HEK293 (cell line): ENCODE results near the gene PRADC1.

ENCODE experiments used
- CTCF ChIA-PET: fragments of 350-600 bp; formaldehyde crosslinking; extraction: SDS; loops from one replicate; lab custom pipeline; 2021; ENCODE audit warnings: antibody characterized with exemption; lab: Yijun Ruan, JAX
- POLR2A ChIA-PET: fragments of 300-600 bp; formaldehyde crosslinking; extraction: SDS; loops from one replicate; lab custom pipeline; 2020; ENCODE audit warnings: antibody characterized with exemption, inconsistent platforms; lab: Yijun Ruan, JAX
- H3K27ac ChIP-seq: fragments of 200-500 bp; sonication (Bioruptor generic); 2 replicates; pipeline ENCODE4 v1.5.1; 2014; ENCODE audit warnings: low read depth, low read length, control low read depth, inconsistent platforms; ENCODE audit errors: extremely low read depth
- H3K36me3 ChIP-seq, 2 experiments: fragments of 200-500 bp in 1 of 2; sonication (Bioruptor generic) in 1 of 2; 1 replicate in 1 of 2; 2 replicates in 1 of 2; pipeline ENCODE4 v1.5.1; 2014 to 2017; ENCODE audit warnings: inconsistent platforms in 2 of 2, low read length in 2 of 2; ENCODE audit not compliant: control insufficient read depth in 2 of 2, insufficient read depth in 1 of 2
- H3K4me1 ChIP-seq: fragments of 200-500 bp; sonication (Bioruptor generic); 2 replicates; pipeline ENCODE4 v1.5.1; 2014; ENCODE audit warnings: mild to moderate bottlenecking, low read length, inconsistent platforms; ENCODE audit not compliant: control insufficient read depth, insufficient read depth
- H3K4me3 ChIP-seq: 2 replicates; pipeline ENCODE4 v1.5.1; 2011; ENCODE audit warnings: low read depth, mild to moderate bottlenecking, control low read depth, low read length, moderate library complexity
- H3K9me3 ChIP-seq: fragments of 200-500 bp; sonication (Bioruptor generic); 2 replicates; pipeline ENCODE4 v1.5.1; 2014; ENCODE audit warnings: low read depth, low read length, inconsistent platforms; ENCODE audit not compliant: control insufficient read depth, insufficient read depth
- FEZF1 ChIP-seq: fragments of 450-650 bp; formaldehyde crosslinking; IDR thresholded peaks from 2 replicates; pipeline ENCODE4 v1.5.1; 2016; ENCODE audit warnings: missing biosample characterization, missing genetic modification characterization
- HOXA7 ChIP-seq: sonication (generic); formaldehyde crosslinking; IDR thresholded peaks from 2 replicates; pipeline ENCODE4 v1.8.1; 2022; ENCODE audit warnings: missing genetic modification reagents, borderline replicate concordance
- KLF10 ChIP-seq: fragments of 450-650 bp; IDR thresholded peaks from 2 replicates; pipeline ENCODE4 v1.5.1; 2018; ENCODE audit warnings: missing biosample characterization, mild to moderate bottlenecking, missing genetic modification characterization
- KLF9 ChIP-seq: fragments of 450-650 bp; formaldehyde crosslinking; IDR thresholded peaks from 2 replicates; pipeline ENCODE4 v1.5.1; 2016; ENCODE audit warnings: missing biosample characterization, missing genetic modification characterization, low read depth
- MYNN ChIP-seq: fragments of 450-650 bp; formaldehyde crosslinking; IDR thresholded peaks from 2 replicates; pipeline ENCODE4 v1.5.1; 2016; ENCODE audit warnings: missing biosample characterization, missing genetic modification characterization, borderline replicate concordance
- OVOL3 ChIP-seq: fragments of 450-650 bp; formaldehyde crosslinking; IDR thresholded peaks from 2 replicates; pipeline ENCODE4 v1.5.1; 2016; ENCODE audit warnings: missing biosample characterization, missing genetic modification characterization
- SETDB1 ChIP-seq: IDR thresholded peaks from one replicate; pipeline ENCODE4 v1.6.1; 2017; ENCODE audit warnings: mild to moderate bottlenecking, low read length, moderate library complexity, mixed read lengths; ENCODE audit not compliant: insufficient read length
- WT1 ChIP-seq: fragments of 450-650 bp; formaldehyde crosslinking; IDR thresholded peaks from 2 replicates; pipeline ENCODE4 v1.5.1; 2016; ENCODE audit warnings: missing biosample characterization, missing genetic modification characterization
- ZBTB21 ChIP-seq: fragments of 450-650 bp; formaldehyde crosslinking; IDR thresholded peaks from 2 replicates; pipeline ENCODE4 v1.5.1; 2017; ENCODE audit warnings: missing biosample characterization, missing genetic modification characterization
- ZFP3 ChIP-seq: fragments of 450-650 bp; formaldehyde crosslinking; IDR thresholded peaks from 2 replicates; pipeline ENCODE4 v1.5.1; 2016; ENCODE audit warnings: low read depth, missing biosample characterization, missing genetic modification characterization
- ZNF114 ChIP-seq: fragments of 450-650 bp; formaldehyde crosslinking; IDR thresholded peaks from 2 replicates; pipeline ENCODE4 v1.5.0; 2017; ENCODE audit warnings: missing biosample characterization, missing genetic modification characterization
- ZNF121 ChIP-seq: fragments of 450-650 bp; formaldehyde crosslinking; IDR thresholded peaks from 2 replicates; pipeline ENCODE4 v1.5.1; 2016; ENCODE audit warnings: missing biosample characterization, missing genetic modification characterization
- ZNF132 ChIP-seq: fragments of 450-650 bp; formaldehyde crosslinking; IDR thresholded peaks from 2 replicates; pipeline ENCODE4 v1.5.1; 2017; ENCODE audit warnings: missing biosample characterization, missing genetic modification characterization, borderline replicate concordance
- ZNF155 ChIP-seq: fragments of 450-650 bp; formaldehyde crosslinking; IDR thresholded peaks from 2 replicates; pipeline ENCODE4 v1.5.1; 2016; ENCODE audit warnings: missing biosample characterization, missing genetic modification characterization
- ZNF175 ChIP-seq: fragments of 450-650 bp; formaldehyde crosslinking; IDR thresholded peaks from 2 replicates; pipeline ENCODE4 v1.5.1; 2016; ENCODE audit warnings: missing biosample characterization, missing genetic modification characterization
- ZNF366 ChIP-seq: fragments of 450-650 bp; formaldehyde crosslinking; conservative IDR thresholded peaks from 2 replicates; pipeline ENCODE4 v1.5.1; 2016; ENCODE audit warnings: missing biosample characterization, missing genetic modification characterization
- ZNF391 ChIP-seq: fragments of 450-650 bp; formaldehyde crosslinking; IDR thresholded peaks from 2 replicates; pipeline ENCODE4 v1.5.1; 2016; ENCODE audit warnings: low read depth, missing biosample characterization, missing genetic modification characterization, borderline replicate concordance
- ZNF600 ChIP-seq: fragments of 450-650 bp; formaldehyde crosslinking; IDR thresholded peaks from 2 replicates; pipeline ENCODE4 v1.5.1; 2016; ENCODE audit warnings: missing biosample characterization, missing genetic modification characterization
- ZNF677 ChIP-seq: fragments of 450-650 bp; IDR thresholded peaks from 2 replicates; pipeline ENCODE4 v1.5.0; 2018; ENCODE audit warnings: missing biosample characterization, mild to moderate bottlenecking, missing genetic modification characterization, moderate library complexity
- TF ChIP-seq, protein P1 (sequence below): fragments of 450-650 bp; formaldehyde crosslinking; IDR thresholded peaks from 2 replicates; pipeline ENCODE4 v1.5.1; 2016; ENCODE audit warnings: missing biosample characterization, missing genetic modification characterization
- TF ChIP-seq, protein P2 (sequence below): fragments of 450-650 bp; formaldehyde crosslinking; IDR thresholded peaks from 2 replicates; pipeline ENCODE4 v1.5.1; 2017; ENCODE audit warnings: missing biosample characterization, missing genetic modification characterization
- TF ChIP-seq, protein P3 (sequence below): fragments of 450-650 bp; IDR thresholded peaks from 2 replicates; pipeline ENCODE4 v1.5.1; 2018; ENCODE audit warnings: missing biosample characterization, missing genetic modification characterization

PRADC1 gene

DNA sequence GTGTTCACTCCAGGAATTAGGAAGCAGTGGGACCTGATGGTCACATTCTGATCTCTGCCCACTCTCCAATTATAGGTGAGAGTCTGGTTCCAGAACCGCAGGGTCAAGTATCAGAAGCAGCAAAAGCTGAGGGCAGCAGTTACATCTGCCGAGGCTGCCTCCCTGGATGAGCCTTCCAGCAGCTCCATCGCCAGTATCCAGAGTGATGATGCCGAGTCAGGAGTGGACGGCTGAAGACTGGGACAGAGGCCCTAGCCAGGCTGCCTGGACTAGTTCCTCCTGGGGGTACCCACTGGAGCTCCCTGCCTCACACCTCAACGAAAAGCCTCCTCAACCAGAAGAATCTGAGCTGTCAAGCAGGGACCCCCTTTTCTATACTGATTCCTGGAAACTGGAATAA, 22.3 kb downstream of the PRADC1 start:
- no peak overlapping the region for H3K4me3 ChIP-seq
- ChIA-PET CTCF (interaction anchor here (0.9 to 4.3 kb wide), 7 partner anchors 19 to 323 kb away, joined by 3 to 37 read pairs (median 9); partner anchors contain the start of gene SPR), POLR2A (interaction anchor here (0.6 to 1.2 kb wide), 2 partner anchors 14 to 23 kb away, joined by 3 to 4 read pairs; partner anchors contain the start of gene CCT7)
- no peaks in the 10 kb centered on the region for H3K9me3 ChIP-seq
- no peaks in the 10 kb centered on the region for H3K4me1 ChIP-seq
- no peaks in the 10 kb centered on the region for H3K36me3 ChIP-seq
- TF ChIP-seq SETDB1: no peak
- no peak overlapping the region for H3K27ac ChIP-seq

DNA sequence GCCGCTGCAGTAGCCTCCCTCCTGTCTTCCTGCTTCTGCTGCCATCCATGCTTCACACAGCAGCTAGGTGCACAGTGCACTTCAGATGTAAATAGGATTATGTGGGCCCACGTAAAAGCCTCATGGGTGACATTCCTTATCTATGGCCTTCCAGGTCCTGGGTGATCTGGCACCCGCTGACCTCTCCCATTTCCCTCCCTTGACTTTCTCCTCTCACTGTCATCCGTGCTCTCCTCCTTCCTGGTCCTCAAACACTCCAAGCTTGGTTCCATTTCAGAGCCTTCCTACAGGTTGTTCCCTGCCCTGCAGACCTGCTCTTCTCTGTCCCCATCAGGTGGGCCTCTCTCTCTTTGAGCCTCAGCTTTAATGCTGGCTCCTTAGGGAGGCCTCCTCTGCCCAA, 23.0 kb downstream of the PRADC1 start:
- no peak overlapping the region for H3K27ac ChIP-seq
- no peaks in the 10 kb centered on the region for H3K36me3 ChIP-seq
- ChIA-PET POLR2A (interaction anchor here (0.6 to 1.2 kb wide), 2 partner anchors 13 to 24 kb away, joined by 3 to 4 read pairs; partner anchors contain the start of gene CCT7), CTCF (interaction anchor here (0.9 to 4.3 kb wide), 5 partner anchors 18 to 323 kb away, joined by 3 to 25 read pairs (median 5); partner anchors contain the start of gene SPR)
- no peak overlapping the region for H3K4me3 ChIP-seq
- no peaks in the 10 kb centered on the region for H3K9me3 ChIP-seq
- TF ChIP-seq ZNF155 (tag by site-specific recombination) (no peak), ZNF175 (no peak), ZBTB21 (no peak), KLF9 (tag by site-specific recombination) (no peak), FEZF1 (tag by site-specific recombination) (no peak), WT1 (tag by site-specific recombination) (no peak), OVOL3 (tag by site-specific recombination) (no peak)
- TF ChIP-seq, protein P1, sequence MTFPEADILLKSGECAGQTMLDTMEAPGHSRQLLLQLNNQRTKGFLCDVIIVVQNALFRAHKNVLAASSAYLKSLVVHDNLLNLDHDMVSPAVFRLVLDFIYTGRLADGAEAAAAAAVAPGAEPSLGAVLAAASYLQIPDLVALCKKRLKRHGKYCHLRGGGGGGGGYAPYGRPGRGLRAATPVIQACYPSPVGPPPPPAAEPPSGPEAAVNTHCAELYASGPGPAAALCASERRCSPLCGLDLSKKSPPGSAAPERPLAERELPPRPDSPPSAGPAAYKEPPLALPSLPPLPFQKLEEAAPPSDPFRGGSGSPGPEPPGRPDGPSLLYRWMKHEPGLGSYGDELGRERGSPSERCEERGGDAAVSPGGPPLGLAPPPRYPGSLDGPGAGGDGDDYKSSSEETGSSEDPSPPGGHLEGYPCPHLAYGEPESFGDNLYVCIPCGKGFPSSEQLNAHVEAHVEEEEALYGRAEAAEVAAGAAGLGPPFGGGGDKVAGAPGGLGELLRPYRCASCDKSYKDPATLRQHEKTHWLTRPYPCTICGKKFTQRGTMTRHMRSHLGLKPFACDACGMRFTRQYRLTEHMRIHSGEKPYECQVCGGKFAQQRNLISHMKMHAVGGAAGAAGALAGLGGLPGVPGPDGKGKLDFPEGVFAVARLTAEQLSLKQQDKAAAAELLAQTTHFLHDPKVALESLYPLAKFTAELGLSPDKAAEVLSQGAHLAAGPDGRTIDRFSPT (tag by site-specific recombination): no peak
- H3K4me1 ChIP-seq: no peaks in the 10 kb centered on the region

DNA sequence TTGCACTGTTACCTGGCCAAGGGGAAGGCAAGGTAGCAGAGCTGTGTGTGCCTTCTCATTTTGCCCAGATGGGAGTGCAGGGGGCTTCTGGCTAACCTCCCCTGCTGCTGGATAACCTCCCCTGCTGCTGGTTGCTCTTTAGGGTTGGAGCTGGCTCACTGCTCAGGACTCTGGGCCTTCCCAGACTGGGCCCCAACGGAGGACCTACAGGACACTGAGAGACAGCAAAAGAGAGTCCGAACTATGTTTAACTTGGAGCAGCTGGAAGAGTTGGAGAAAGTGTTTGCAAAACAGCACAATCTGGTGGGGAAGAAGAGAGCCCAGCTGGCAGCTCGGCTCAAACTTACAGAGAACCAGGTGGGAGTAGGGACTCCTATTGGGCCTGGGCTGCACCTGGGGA, 24.8 kb downstream of the PRADC1 start:
- no peaks in the 10 kb centered on the region for H3K9me3 ChIP-seq
- no peak overlapping the region for H3K27ac ChIP-seq
- H3K4me1 ChIP-seq: no peaks in the 10 kb centered on the region
- H3K36me3 ChIP-seq: no peaks in the 10 kb centered on the region
- no peak overlapping the region for H3K4me3 ChIP-seq
- CTCF ChIA-PET: interaction anchor here (1.6 kb wide), 1 partner anchor 31 kb away, joined by 5 read pairs; no protein-coding TSS in a partner anchor
- POLR2A ChIA-PET: no interaction called here
- TF ChIP-seq HOXA7 (CRISPR knock-in tag) (no peak), ZNF121 (no peak), ZNF132 (tag by site-specific recombination) (no peak), ZNF391 (tag by site-specific recombination) (no peak), MYNN (no peak), ZNF677 (no peak), ZNF114 (tag by site-specific recombination) (no peak), ZNF600 (tag by site-specific recombination) (no peak), ZNF366 (tag by site-specific recombination) (no peak), ZFP3 (tag by site-specific recombination) (no peak), KLF10 (tag by site-specific recombination) (no peak)
- TF ChIP-seq, protein P2, sequence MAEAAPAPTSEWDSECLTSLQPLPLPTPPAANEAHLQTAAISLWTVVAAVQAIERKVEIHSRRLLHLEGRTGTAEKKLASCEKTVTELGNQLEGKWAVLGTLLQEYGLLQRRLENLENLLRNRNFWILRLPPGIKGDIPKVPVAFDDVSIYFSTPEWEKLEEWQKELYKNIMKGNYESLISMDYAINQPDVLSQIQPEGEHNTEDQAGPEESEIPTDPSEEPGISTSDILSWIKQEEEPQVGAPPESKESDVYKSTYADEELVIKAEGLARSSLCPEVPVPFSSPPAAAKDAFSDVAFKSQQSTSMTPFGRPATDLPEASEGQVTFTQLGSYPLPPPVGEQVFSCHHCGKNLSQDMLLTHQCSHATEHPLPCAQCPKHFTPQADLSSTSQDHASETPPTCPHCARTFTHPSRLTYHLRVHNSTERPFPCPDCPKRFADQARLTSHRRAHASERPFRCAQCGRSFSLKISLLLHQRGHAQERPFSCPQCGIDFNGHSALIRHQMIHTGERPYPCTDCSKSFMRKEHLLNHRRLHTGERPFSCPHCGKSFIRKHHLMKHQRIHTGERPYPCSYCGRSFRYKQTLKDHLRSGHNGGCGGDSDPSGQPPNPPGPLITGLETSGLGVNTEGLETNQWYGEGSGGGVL (tag by site-specific recombination): no peak
- TF ChIP-seq, protein P3, sequence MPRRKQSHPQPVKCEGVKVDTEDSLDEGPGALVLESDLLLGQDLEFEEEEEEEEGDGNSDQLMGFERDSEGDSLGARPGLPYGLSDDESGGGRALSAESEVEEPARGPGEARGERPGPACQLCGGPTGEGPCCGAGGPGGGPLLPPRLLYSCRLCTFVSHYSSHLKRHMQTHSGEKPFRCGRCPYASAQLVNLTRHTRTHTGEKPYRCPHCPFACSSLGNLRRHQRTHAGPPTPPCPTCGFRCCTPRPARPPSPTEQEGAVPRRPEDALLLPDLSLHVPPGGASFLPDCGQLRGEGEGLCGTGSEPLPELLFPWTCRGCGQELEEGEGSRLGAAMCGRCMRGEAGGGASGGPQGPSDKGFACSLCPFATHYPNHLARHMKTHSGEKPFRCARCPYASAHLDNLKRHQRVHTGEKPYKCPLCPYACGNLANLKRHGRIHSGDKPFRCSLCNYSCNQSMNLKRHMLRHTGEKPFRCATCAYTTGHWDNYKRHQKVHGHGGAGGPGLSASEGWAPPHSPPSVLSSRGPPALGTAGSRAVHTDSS (tag by site-specific recombination): no peak
